K562 (cell line): Measurements from ENCODE around the gene MLLT3. TPM values are rescaled to one million over a fixed set of nuclear protein-coding genes. Genes with fewer than 3 reads are reported as not detected.

Source experiments
- ETV5 ChIP-seq: sonication (generic); formaldehyde crosslinking; IDR thresholded peaks from 2 replicates; pipeline ENCODE4 v1.4.0; 2020; ENCODE audit warnings: low read depth, mild to moderate bottlenecking, missing genetic modification reagents
- GATAD2A ChIP-seq: fragments of 450-650 bp; IDR thresholded peaks from 2 replicates; pipeline ENCODE4 v1.6.1; 2017
- RAD21 ChIP-seq, 2 experiments: fragments of 250-450 bp in 1 of 2; fragments of 450-650 bp in 1 of 2; sonication (Bioruptor Pico) in 1 of 2; formaldehyde crosslinking in 1 of 2; IDR thresholded peaks in 1 of 2; conservative IDR thresholded peaks in 1 of 2; 2 replicates each; pipeline versions ENCODE4 v1.4.0 to v1.8.0; 2020 to 2022; ENCODE audit warnings: mild to moderate bottlenecking in 2 of 2, moderate library complexity in 1 of 2
- RBM34 ChIP-seq: fragments of 200-400 bp; formaldehyde crosslinking; IDR thresholded peaks from 2 replicates; pipeline ENCODE4 v1.6.1; 2018; ENCODE audit warnings: low read length, borderline replicate concordance; ENCODE audit not compliant: insufficient read depth
- SETDB1 ChIP-seq: IDR thresholded peaks from one replicate; pipeline ENCODE4 v1.6.1; 2012; ENCODE audit warnings: low read length, control low read depth, inconsistent platforms
- polyA plus RNA-seq, 8 experiments: library from polyadenylated mRNA; depleted of rRNA in 4 of 8; stranded (reverse) in 5 of 8; unstranded in 3 of 8; fragments of >200 nt; fragmentation: Nextera tagmentation in 2 of 8; fragmentation: Illumina TruSeq in 1 of 8; extraction: Ambion mirVana in 2 of 8; extraction: Trizol in 1 of 8; gene quantifications; 2 replicates each; pipeline versions ENCODE4 v1.2.1 to v1.2.3, GENCODE V29; 2011 to 2014; ENCODE audit warnings: inconsistent platforms in 1 of 8, missing spikeins in 1 of 8
- total RNA-seq, 7 experiments: library from RNA; depleted of rRNA in 6 of 7; stranded (reverse); fragments of >200 nt in 6 of 7; fragmentation: Illumina TruSeq in 2 of 7; extraction: Trizol in 2 of 7; gene quantifications; 2 replicates each; pipeline versions ENCODE4 v1.2.1 to v1.2.3, GENCODE V29; 2011 to 2021; ENCODE audit warnings: low replicate concordance in 1 of 7
- TF ChIP-seq, protein P1 (sequence below): fragments of 450-650 bp; IDR thresholded peaks from 2 replicates; pipeline ENCODE4 v1.6.1; 2017; ENCODE audit warnings: antibody characterized with exemption, mild to moderate bottlenecking
- TF ChIP-seq, protein P2 (sequence below): fragments of 450-650 bp; IDR thresholded peaks from 2 replicates; pipeline ENCODE4 v1.7.1; 2018; ENCODE audit warnings: mild to moderate bottlenecking, low read depth; ENCODE audit not compliant: partially characterized antibody
- TF ChIP-seq, protein P3 (sequence below): sonication (generic); formaldehyde crosslinking; IDR thresholded peaks from 2 replicates; pipeline ENCODE4 v1.8.1; 2023; ENCODE audit warnings: mild to moderate bottlenecking, missing genetic modification reagents

The MLLT3 gene
- total and polyA plus RNA-seq, 9 of the 15 experiments (the other 6 are each of a cell fraction or from before 2014, with no cell fraction given), result 0.07 to 0.42 (median 0.22) TPM; not detected in 4

DNA sequence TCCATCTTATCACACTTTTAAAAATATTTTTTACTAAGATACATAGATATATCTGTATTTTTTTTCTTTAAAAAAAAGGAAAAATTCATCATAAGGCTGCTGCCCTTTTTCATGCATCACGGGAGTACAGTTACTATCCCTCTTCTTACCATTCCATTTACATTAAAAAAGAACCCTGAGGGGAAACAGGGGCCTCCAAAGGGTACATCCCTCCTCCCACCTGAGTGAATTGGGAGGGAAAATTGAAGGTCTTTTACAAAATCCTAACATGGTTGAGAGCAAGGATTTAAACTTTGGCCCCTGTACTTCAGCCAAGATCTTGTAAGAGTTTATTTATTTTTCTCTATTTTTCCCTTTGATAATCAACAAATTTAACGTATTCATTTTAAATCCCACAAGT is 319.2 kb downstream of the MLLT3 start (continued):
- TF ChIP-seq, protein P1, sequence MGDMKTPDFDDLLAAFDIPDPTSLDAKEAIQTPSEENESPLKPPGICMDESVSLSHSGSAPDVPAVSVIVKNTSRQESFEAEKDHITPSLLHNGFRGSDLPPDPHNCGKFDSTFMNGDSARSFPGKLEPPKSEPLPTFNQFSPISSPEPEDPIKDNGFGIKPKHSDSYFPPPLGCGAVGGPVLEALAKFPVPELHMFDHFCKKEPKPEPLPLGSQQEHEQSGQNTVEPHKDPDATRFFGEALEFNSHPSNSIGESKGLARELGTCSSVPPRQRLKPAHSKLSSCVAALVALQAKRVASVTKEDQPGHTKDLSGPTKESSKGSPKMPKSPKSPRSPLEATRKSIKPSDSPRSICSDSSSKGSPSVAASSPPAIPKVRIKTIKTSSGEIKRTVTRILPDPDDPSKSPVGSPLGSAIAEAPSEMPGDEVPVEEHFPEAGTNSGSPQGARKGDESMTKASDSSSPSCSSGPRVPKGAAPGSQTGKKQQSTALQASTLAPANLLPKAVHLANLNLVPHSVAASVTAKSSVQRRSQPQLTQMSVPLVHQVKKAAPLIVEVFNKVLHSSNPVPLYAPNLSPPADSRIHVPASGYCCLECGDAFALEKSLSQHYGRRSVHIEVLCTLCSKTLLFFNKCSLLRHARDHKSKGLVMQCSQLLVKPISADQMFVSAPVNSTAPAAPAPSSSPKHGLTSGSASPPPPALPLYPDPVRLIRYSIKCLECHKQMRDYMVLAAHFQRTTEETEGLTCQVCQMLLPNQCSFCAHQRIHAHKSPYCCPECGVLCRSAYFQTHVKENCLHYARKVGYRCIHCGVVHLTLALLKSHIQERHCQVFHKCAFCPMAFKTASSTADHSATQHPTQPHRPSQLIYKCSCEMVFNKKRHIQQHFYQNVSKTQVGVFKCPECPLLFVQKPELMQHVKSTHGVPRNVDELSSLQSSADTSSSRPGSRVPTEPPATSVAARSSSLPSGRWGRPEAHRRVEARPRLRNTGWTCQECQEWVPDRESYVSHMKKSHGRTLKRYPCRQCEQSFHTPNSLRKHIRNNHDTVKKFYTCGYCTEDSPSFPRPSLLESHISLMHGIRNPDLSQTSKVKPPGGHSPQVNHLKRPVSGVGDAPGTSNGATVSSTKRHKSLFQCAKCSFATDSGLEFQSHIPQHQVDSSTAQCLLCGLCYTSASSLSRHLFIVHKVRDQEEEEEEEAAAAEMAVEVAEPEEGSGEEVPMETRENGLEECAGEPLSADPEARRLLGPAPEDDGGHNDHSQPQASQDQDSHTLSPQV, result no peak
- TF ChIP-seq, protein P2, sequence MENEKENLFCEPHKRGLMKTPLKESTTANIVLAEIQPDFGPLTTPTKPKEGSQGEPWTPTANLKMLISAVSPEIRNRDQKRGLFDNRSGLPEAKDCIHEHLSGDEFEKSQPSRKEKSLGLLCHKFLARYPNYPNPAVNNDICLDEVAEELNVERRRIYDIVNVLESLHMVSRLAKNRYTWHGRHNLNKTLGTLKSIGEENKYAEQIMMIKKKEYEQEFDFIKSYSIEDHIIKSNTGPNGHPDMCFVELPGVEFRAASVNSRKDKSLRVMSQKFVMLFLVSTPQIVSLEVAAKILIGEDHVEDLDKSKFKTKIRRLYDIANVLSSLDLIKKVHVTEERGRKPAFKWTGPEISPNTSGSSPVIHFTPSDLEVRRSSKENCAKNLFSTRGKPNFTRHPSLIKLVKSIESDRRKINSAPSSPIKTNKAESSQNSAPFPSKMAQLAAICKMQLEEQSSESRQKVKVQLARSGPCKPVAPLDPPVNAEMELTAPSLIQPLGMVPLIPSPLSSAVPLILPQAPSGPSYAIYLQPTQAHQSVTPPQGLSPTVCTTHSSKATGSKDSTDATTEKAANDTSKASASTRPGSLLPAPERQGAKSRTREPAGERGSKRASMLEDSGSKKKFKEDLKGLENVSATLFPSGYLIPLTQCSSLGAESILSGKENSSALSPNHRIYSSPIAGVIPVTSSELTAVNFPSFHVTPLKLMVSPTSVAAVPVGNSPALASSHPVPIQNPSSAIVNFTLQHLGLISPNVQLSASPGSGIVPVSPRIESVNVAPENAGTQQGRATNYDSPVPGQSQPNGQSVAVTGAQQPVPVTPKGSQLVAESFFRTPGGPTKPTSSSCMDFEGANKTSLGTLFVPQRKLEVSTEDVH, result no peak
- TF ChIP-seq ETV5 (CRISPR knock-in tag), result no peak
- TF ChIP-seq, protein P3, sequence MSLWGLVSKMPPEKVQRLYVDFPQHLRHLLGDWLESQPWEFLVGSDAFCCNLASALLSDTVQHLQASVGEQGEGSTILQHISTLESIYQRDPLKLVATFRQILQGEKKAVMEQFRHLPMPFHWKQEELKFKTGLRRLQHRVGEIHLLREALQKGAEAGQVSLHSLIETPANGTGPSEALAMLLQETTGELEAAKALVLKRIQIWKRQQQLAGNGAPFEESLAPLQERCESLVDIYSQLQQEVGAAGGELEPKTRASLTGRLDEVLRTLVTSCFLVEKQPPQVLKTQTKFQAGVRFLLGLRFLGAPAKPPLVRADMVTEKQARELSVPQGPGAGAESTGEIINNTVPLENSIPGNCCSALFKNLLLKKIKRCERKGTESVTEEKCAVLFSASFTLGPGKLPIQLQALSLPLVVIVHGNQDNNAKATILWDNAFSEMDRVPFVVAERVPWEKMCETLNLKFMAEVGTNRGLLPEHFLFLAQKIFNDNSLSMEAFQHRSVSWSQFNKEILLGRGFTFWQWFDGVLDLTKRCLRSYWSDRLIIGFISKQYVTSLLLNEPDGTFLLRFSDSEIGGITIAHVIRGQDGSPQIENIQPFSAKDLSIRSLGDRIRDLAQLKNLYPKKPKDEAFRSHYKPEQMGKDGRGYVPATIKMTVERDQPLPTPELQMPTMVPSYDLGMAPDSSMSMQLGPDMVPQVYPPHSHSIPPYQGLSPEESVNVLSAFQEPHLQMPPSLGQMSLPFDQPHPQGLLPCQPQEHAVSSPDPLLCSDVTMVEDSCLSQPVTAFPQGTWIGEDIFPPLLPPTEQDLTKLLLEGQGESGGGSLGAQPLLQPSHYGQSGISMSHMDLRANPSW (CRISPR knock-in tag), result no peak
- TF ChIP-seq SETDB1, result no peak
- no peak for TF ChIP-seq RBM34
- no peak for TF ChIP-seq GATAD2A
- no peak for TF ChIP-seq RAD21 (CRISPR knock-in tag; conservative IDR thresholded peaks at IDR 0.05 in 1 of 2, IDR thresholded peaks at IDR 0.05 in 1 of 2)
